Neural progenitor cell (in vitro differentiated cells): ENCODE measurements around the gene PPIE.

Source experiments
- CTCF ChIP-seq: fragments of 200-600 bp; sonication (generic); IDR thresholded peaks from 2 replicates; pipeline ENCODE4 v1.5.1; 2017; ENCODE audit warnings: antibody characterized with exemption, mild to moderate bottlenecking
- EZH2 ChIP-seq: fragments of 200-600 bp; sonication (generic); IDR thresholded peaks from 2 replicates; pipeline ENCODE4 v1.6.1; 2017; ENCODE audit warnings: antibody characterized with exemption, mild to moderate bottlenecking, moderate library complexity

GRCh38 chr1:39732730-39733129 is 6.0 kb upstream of the PPIE start:
- no peak for TF ChIP-seq CTCF
- TF ChIP-seq EZH2: no peak
